DMS53 treated with DMSO at 0.1 percent for 48 hours (cell line): ENCODE measurements around the gene KRTAP27-1.

Experiments
- DNase-seq: peaks from one replicate; lab custom pipeline; 2025; ENCODE audit not compliant: unreplicated experiment; lab: John Stamatoyannopoulos, UW

Gene KRTAP27-1, protein sequence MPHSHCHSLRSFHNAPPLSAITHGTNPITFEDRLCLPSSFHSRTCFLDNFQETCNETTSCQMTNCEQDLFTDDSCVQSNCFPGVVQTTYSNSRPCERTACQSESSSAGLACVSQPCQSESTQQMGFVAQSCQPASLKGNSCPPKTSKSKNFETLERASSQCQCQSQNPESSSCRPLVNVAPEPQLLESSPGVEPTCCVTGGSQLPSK

DNA sequence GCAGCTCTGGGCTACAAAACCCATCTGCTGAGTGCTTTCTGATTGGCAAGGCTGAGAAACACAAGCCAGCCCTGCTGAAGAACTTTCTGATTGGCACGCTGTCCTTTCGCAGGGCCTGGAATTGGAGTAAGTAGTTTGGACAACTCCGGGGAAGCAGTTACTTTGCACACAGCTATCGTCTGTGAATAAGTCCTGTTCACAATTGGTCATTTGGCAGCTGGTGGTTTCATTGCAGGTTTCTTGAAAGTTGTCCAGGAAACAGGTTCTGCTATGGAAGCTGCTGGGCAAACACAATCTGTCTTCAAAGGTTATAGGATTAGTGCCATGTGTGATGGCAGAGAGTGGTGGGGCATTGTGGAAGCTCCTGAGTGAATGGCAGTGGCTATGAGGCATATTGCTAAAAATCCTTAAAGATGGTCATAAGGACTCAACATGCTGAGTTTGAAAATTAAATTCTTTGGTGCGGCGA is at the start of gene KRTAP27-1:
KRTAP27-1 (minus strand) TSS at position 419 of the 469 bp plus-strand sequence; CDS start at position 393, 26 bp downstream.
- DNase-seq = no peak

DNA sequence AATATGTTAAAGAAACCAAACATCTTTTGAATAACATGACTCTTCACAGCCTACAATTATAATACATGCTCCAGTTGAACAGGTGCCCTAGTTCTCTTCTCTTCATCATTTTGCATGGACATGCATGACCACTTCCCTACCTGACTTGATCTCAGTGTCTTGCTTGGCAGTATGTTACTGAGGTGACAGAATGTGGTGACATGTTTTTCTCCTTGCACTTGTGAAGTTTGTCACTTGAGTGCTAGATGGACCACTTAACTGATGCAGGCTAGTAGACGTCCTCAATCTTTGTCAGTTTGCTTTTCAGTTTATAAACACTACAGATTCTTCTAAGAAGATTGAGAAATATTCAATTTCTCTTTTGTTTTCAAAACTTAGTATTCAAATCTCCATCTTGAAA is 44.7 kb upstream of the KRTAP27-1 start:
- no peak for DNase-seq

DNA sequence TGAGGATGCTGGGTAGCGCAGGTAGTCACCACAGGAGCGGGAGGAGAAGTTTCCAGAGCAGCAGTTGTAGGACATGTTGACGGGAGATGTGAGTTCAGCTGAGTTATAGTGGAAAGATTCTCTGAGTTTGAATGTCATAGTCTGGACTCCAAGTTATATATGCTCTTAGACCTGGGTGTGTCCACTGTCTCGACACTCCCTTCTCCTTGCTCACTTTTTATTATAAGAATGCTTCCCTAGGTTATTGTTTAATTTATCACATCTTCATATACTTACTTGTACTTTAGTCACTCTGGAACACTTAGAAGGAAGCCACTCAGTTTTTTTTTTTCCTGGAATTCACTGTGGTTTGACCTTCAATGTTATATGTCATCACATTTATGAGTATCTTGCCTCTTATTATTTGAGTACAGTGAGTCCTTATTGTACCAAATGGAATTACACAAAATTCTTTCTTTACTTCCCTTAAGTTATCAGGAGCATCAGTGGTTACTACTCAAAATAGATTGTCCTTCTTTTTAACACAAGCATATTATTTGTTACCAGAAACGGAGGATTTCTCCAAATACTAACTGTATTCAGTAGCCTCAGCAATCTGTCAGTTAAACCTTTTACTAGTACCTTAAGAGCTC is 34.8 kb upstream of the KRTAP27-1 start, which contains the start of gene KRTAP13-2:
KRTAP13-2 (minus strand) TSS at position 133 of the 632 bp plus-strand sequence; CDS start at position 75, 58 bp downstream.
- DNase-seq = no peak

DNA sequence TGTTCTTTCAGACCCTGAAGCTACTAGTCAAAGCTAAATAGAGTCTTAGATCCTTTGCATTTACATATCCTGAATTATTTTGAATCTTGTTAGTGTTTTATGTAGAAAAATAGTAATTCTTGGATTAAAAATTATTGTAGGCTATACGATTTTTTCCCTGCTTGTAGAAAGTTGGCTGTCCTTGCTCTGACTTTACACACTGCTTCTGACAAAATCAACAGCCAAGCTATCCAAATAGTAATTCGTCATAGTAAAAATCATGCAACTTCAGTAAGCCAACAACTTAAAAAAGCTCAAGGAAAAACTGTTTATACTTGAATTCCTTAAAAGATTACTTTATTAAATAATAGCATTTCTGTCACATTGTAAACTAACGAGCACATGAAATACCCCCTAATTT is 18.4 kb upstream of the KRTAP27-1 start:
- no peak for DNase-seq

GRCh38 chr21:30354308-30355005 is 17.0 kb upstream of the KRTAP27-1 start:
- no peak for DNase-seq

DNA sequence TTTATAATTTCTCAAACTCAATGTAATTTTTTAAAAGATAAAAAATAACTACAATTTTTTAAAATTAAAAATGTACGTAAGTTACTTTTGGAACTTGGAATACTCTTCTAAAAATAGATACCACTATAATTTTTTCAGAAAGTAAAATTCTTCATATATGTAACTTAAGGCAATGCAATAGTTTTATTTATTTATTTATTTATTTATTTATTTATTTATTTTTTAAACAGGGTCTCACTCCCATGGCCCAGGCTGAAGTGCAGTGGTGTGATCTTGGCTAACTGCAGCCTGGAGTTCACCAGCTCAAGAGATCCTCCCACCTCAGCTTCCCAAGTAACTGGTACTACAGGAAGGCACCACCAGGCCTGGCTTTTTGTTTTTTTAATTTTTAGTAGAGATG is 14.0 kb upstream of the KRTAP27-1 start:
- no peak for DNase-seq

GRCh38 chr21:30349572-30349971 is 12.1 kb upstream of the KRTAP27-1 start:
- no peak for DNase-seq

DNA sequence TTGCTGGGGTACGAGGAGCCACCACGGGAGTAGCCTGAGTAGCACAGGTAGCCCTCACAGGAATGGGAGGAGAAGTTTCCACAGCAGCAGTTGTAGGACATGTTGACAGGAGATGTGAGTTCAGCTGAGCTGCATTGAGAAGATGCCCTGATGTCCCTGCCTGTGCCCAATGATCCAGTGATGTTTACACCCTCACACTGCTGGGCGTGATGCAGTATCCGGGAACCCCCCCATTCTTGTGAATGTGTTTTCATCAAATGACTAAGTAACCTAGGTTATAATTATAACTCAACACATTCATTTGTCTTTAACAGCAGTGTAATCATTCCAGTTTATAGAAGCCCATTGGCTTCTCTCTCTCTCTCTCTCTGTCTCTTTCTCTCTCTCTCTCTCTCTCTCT is 11.0 kb upstream of the KRTAP27-1 start, which contains the start of gene KRTAP23-1:
KRTAP23-1 (minus strand) TSS at position 101 of the 400 bp plus-strand sequence; CDS start at position 101, 0 bp downstream.
- no peak for DNase-seq

DNA sequence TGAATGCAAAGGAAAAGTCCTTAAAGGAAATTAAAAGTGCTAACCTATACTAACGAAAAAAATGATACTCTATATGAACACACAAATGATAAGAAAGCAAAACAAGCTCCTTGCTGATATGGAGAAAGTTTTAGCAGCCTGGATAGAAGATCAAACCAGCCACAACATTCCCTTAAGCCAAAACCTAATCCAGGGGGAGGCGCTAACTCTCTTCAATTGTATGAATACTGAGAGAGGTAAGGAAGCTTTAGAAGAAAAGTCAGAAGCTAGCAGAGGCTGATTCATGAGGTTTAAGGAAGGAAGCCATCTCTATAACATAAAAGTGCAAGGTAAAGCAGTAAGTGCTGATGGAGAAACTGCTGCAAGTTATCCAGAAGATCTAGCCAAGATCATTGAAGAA is 7.5 kb upstream of the KRTAP27-1 start:
- no peak for DNase-seq

DNA sequence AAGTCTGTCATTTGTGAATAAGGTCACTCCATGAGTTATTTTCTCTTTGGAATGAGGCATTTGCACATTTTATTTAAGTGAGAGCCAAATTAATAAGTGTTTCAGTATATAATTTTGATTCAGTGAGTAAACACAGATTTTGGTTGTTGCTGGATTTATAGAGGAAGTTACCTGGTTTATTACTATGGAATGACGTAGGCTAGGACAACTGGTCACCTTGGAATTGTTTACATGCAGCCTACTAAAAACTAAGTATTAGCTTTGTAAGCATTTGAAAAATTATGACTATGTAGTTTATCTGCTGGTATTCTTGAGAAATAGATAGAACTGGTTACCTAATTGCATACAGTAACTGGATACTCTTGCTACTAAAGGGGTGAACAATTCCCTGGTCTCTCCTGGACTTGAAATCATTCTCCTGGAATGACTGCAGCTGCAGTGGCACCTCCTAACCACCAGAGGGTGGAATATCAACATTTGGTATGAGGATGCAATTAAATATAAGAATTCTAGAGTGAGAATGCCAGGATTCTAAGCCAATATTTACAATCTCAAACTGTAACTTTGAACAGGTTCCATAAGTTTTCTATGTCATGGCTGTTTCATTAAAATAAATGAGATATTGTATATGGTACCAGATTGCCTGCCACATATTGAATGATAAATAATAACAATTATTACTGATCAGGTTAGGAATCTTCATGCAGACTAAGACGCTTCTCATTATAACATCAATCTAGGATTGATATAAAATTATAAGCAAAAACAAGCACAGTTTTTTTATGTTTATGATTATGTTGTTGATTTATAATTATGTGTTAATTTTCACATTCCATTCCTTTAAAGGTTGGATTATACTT is 3.5 kb upstream of the KRTAP27-1 start:
- DNase-seq = peak; percentile 25

DNA sequence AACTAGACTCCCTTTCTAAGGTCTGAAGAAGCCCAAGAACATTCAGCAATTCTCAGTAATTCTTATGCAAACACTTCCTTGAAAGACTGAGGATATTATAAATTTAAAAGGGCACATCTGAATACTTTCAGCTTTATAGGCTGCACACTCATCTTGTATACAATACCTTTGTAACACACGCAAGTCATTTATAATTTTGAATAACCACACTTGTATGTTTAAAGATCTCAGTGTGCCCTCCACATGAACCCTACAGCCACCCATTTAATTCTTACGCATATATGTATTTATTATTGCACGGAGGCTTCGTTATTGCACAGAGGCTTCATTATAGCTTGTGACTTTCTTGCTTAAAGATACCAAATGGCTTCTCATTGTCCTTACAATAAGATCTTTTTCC is 1.2 kb upstream of the KRTAP27-1 start:
- no peak for DNase-seq

DNA sequence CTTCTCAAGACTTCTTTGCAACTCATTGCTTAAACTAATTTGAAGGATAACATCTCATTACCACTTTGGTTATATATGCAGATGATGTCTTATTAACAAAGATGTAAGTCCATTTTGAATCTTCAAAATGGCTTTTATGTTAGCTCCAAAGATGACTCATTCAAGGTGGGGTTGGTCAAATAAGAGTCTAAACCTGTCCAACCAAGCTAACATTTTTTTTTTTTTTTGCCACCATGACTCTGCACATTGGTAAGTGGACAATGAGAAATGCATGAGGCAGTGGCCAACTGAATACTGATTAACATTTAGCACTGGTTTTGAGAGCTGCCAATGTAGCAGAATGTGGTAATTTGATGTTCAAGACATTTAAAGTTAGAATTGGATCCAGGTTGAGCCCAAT is 278 bp upstream of the KRTAP27-1 start:
- DNase-seq = no peak

DNA sequence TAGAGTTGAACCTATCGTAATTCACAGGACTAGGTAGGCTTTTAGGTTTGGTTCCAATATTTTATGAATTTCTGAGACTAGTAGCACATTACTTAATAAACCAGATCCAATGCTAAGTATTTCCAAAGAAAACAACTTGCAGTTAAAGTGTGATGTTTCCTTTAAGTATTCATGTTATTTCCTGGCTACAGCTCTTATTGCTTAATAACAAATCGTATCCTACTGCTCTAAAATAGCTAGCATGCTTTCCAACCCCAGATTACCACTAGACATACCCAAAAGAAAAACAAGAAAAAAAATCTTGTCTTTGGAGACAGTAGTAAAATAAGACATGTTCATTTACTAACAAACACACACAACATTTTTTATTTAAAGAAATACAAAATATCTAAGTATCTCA is 898 bp downstream of the KRTAP27-1 start:
- DNase-seq = no peak

DNA sequence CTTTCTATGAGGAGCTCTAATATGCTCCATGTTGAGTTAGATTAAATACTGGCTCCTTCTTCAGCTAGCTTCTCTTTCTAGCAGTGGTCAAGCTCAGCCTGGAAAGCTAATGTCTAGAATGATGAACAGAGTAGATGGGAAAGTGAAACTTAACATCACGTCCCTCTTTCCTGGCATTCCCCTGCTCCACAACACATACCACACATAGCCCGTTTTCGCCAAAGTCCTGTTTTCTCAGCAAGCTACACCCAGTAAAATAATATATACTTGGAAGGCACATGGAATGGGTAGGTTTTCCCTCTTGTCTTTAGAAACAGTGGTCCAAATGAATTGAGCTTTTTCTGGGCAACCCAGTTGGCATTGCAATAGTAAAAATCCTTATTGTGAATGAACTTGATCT is 3.8 kb downstream of the KRTAP27-1 start:
- no peak for DNase-seq

DNA sequence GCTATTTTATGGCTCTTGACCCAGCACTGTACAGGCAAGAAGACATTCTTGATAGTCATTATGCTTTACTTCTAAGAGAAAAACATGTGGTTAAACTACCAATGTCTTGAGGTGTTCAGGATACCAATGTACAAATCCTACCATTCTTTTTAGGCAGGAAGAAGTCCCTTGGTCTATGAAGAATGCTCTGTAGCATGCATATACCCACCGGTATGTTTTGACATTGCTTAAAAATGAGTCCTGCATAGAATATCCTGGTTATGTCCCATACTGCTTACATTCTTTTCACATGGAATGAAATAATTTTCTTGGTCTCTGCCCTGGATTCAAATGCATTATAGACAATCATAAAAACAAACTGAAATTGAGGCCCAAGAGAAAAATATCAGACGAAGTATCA is 4.8 kb downstream of the KRTAP27-1 start:
- DNase-seq = no peak

GRCh38 chr21:30329203-30329875 is 8.2 kb downstream of the KRTAP27-1 start:
- DNase-seq = no peak

DNA sequence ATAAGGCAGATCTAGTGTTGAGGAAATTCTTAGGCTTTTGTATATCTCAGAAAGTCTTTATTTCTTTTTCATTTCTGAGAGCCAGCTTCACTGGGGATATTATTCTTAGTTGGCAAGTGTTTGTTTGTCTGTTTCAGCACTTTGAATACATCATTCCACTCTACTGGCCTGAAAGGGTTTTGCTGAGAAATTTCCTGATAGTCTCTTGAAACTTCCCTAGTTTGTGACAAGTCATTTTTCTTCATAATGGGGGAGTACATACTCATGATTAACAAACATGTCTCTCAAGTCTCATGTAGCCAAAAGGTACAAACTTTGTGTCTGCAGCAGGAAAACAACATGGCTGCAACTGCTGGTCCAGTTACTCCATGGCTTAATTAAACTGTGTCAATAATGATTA is 11.1 kb downstream of the KRTAP27-1 start:
- DNase-seq = no peak

GRCh38 chr21:30320215-30320614 is 17.3 kb downstream of the KRTAP27-1 start, which contains the start of gene KRTAP26-1:
TSS of gene KRTAP26-1 (minus strand) at chr21:30320315. CDS start at chr21:30320035, 280 bp downstream.
- DNase-seq = no peak

GRCh38 chr21:30315701-30316100 is 21.8 kb downstream of the KRTAP27-1 start:
- DNase-seq = no peak

DNA sequence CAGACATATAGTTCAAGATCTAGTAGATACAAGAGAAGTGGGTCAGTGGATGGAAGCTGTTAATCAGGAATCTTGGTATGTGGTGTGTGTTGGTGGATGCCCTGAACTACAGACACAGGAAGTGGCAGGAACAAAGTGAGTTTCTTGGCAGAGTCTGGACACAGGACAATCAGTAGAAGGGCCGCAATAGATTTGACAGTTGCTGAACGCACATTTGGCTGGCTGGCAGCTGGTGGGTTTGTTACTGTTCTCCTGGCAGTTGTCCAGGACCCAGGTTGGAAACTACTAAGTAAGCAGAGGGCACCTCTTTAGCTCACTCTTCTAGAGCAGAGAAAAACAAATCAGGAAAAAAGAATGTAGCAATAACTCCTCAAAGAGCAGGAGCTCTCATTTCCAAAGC is 30.6 kb downstream of the KRTAP27-1 start:
- DNase-seq = no peak
